SKM-1 (cell line): ENCODE measurements around the gene ATF1.
"Not testable (repeated sequence)": the region's sequence is repeated elsewhere in the genome, so short reads cannot be mapped to it uniquely, and the experiment has no call there.

Source experiments
- DNase-seq: peaks from one replicate; lab custom pipeline; 2025; ENCODE audit not compliant: unreplicated experiment; lab: John Stamatoyannopoulos, UW

Gene ATF1

DNA sequence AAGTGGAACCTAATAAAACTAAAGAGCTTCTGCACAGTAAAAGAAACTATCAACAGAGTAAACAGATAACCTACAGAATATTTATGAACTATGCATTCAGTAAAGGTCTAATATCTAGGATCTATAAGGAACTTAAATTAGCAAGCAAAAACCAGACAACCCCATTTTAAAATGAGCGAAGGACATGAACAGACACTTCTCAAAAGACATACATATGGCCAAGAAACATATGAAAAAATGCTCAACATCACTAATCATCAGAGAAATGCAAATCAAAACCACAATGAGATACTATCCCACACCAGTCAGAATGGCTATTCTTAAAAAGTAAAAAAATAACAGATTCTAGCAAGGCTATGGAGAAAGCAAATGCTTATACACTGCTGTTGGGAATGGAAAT, 91.3 kb downstream of the ATF1 start:
- DNase-seq = not testable (repeated sequence)

DNA sequence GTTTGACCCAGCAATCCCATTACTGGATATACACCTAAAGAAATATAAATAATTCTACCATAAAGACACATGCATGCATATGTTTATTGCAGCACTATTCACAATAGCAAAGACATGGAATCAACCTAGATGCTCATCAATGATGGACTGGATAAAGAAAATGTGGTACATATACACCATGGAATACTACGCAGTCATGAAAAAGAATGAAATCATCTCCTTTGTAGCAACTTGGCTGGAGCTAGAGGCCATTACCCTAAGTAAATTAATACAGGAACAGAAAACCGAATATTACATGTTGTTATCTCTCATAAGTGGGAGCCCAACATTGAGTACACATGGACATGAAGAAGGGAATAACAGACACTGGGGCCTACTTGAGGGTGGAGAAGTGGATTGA, 91.8 kb downstream of the ATF1 start:
- not testable (repeated sequence) for DNase-seq

DNA sequence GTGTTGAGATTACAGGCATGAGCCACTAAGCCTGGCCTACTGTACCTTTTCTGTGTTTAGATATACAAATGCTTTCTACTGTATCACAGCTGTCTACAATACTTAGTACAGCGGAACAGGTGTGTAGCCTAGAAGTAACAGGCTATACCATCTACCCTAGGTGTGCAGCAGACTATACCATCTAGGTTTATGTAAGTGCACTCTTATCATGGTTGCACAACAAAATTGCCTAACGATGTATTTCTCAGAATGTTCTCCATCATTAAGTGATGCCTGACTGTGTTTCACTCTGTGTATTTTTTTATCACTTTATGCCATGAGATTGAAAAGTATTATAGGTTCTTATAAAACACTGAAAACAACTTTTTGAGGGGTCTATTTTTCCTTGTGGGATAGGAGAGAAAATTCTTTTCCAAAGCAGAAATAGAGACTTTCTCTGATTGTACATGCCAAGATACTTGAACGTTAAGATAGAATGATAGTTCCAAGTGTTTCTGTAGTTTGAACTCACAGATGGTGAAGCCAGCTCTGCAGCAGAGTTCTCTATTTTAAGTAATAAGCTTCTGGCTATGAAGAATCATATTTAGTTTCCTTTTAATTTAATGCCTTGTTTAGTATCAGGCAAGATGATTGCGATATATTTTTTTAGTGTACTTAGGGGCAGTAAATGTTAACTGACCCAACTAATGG, 95.9 kb downstream of the ATF1 start:
- no peak for DNase-seq

DNA sequence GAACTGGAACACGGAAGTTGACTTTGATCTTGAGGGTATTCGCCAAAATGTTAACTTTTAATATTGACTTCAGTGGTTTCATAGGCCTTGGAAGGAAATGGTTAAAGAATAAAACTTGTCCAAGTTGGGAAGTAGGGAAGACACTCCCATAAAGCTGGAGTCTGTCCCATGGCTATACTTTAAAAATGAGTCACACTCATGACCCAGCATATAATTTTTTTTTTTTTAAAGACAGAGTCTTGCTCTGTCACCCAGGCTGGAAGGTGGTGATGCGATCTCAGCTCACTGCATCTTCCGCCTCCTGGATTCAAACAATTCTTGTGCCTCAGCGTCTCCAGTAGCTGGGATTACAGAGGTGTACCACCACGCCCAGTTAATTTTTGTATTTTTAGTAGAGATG, 98.4 kb downstream of the ATF1 start:
- DNase-seq = no peak

DNA sequence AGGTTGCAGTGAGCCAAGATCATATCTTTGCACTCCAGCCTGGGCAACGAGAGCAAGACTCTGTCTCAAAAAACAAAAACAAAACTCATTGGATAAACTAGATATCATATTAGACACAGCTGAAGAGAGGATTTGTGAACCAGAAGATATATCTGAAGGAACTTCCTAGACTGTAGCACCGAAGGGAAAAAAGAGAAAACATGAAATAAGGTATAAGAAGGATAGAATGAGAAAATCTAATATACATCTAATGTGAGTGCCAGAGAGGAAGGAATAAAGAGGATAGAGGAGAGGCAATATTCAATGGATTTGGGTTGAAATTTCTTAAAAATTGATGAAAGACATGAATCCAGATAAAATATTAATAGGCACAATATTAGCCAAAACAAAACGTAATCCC, 101.4 kb downstream of the ATF1 start:
- no peak for DNase-seq

DNA sequence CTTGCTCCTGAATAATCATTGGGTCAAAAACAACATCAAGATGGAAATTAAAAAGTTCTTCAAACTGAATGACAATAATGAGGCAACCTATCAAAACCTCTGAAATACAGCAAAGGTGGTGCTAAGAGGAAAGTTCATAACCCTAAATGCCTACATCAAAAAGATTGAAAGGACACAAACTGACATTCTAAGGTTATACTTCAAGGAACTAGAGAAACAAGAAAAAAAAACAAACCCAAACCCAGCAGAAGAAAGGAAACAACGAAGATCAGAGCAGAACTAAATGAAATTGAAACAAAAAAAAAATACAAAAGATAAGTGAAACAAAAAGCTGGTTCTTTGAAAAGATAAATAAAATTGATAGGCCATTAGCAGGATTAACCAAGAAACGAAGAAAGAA, 105.0 kb downstream of the ATF1 start:
- DNase-seq = not testable (repeated sequence)
